HG02623 (cell line): ENCODE results near the gene ITGA3.

ENCODE experiments used
- ATAC-seq: cut with Tn5 transposase; IDR thresholded peaks from one replicate; pipeline ENCODE4 v1.9.1; 2021; ENCODE audit warnings: moderate library complexity; ENCODE audit not compliant: unreplicated experiment

Gene ITGA3

GRCh38 chr17:50066995-50067394, 11.1 kb downstream of the ITGA3 start:
- ATAC-seq = no peak

GRCh38 chr17:50067996-50068395, 12.1 kb downstream of the ITGA3 start:
- ATAC-seq = no peak

- ATAC-seq = no peak
Observed at GRCh38 chr17:50070908-50071680, 15.2 kb downstream of the ITGA3 start.

GRCh38 chr17:50071692-50072091, 15.8 kb downstream of the ITGA3 start:
- ATAC-seq = no peak

- ATAC-seq = no peak
Observed at GRCh38 chr17:50072130-50072529, 16.2 kb downstream of the ITGA3 start.

GRCh38 chr17:50072925-50073324, 17.0 kb downstream of the ITGA3 start:
- no peak for ATAC-seq

GRCh38 chr17:50074227-50074626, 18.3 kb downstream of the ITGA3 start:
- no peak for ATAC-seq

GRCh38 chr17:50075446-50076032, 19.6 kb downstream of the ITGA3 start:
- no peak for ATAC-seq

- no peak for ATAC-seq
Observed at GRCh38 chr17:50076221-50076590, 20.3 kb downstream of the ITGA3 start.

- no peak for ATAC-seq
Observed at GRCh38 chr17:50076591-50077235, 20.8 kb downstream of the ITGA3 start.

- ATAC-seq = no peak
Observed at GRCh38 chr17:50078430-50078829, 22.5 kb downstream of the ITGA3 start.

GRCh38 chr17:50079334-50080095, 23.6 kb downstream of the ITGA3 start:
- ATAC-seq = no peak

GRCh38 chr17:50080096-50080480, 24.2 kb downstream of the ITGA3 start:
- ATAC-seq = no peak

GRCh38 chr17:50080827-50081226, 24.9 kb downstream of the ITGA3 start:
- no peak for ATAC-seq

GRCh38 chr17:50081757-50082156, 25.8 kb downstream of the ITGA3 start:
- ATAC-seq = no peak

GRCh38 chr17:50087246-50087911, 31.5 kb downstream of the ITGA3 start:
- ATAC-seq = no peak

GRCh38 chr17:50087912-50088405, 32.0 kb downstream of the ITGA3 start:
- no peak for ATAC-seq

GRCh38 chr17:50088952-50089825, 33.3 kb downstream of the ITGA3 start:
- ATAC-seq = no peak

GRCh38 chr17:50090071-50090470, 34.2 kb downstream of the ITGA3 start:
- ATAC-seq = no peak
